ENCODE data around the gene RNU7-1.

The RNU7-1 gene

DNA sequence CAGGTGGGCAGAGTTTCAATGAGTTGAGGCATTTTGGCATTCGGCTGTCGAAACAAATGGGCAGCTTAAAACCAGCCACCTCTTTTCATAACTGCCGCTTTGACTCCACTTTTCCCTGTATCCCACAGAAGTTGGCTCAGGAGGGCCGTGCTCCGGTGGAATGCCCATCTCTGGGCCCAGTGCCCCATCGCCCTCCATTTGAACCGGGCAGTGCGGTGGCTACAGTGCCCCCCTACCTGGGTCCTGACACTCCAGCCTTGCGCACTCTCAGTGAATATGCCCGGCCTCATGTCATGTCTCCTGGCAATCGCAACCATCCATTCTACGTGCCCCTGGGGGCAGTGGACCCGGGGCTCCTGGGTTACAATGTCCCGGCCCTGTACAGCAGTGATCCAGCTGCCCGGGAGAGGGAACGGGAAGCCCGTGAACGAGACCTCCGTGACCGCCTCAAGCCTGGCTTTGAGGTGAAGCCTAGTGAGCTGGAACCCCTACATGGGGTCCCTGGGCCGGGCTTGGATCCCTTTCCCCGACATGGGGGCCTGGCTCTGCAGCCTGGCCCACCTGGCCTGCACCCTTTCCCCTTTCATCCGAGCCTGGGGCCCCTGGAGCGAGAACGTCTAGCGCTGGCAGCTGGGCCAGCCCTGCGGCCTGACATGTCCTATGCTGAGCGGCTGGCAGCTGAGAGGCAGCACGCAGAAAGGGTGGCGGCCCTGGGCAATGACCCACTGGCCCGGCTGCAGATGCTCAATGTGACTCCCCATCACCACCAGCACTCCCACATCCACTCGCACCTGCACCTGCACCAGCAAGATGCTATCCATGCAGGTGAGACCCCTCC lies 5.0 kb upstream of the RNU7-1 start:
- DNase-seq = no peak

DNA sequence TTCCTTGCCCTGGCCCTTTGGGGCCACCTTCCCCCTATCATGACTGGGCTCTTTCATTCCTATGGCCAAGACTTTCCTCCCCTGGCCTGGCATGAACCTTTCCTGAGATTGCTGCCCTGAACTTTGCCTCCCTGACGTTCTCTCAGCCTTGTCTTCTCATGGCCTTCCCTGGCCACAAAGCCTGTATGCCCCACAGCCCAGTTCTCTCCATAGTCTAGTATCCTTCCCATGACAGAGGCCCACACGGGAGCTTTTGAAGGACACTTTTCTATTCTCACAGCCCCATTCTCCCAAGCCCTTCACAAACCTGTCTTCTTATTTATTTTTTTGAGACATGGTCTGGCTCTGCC lies 4.5 kb upstream of the RNU7-1 start:
- DNase-seq = no peak

DNA sequence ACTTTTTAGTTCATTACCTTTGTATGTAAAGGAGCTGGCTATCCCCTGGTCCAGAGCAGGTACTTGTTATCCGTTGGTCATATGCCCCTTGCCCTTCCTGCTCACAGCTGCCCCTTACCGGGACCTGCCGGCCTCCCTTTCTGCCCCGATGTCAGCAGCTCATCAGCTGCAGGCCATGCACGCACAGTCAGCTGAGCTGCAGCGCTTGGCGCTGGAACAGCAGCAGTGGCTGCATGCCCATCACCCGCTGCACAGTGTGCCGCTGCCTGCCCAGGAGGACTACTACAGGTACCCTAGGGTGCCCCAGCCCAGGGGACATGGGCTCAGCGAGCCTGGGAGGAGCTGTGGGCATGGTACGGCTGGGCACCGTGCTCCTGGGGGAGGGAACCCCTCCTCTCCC lies 2.3 kb upstream of the RNU7-1 start:
- no peak for DNase-seq

DNA sequence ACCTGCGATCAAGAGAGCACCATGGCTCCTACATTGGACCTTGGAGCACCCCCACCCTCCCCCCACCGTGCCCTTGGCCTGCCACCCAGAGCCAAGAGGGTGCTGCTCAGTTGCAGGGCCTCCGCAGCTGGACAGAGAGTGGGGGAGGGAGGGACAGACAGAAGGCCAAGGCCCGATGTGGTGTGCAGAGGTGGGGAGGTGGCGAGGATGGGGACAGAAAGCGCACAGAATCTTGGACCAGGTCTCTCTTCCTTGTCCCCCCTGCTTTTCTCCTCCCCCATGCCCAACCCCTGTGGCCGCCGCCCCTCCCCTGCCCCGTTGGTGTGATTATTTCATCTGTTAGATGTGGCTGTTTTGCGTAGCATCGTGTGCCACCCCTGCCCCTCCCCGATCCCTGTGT lies 1.8 kb upstream of the RNU7-1 start:
- no peak for DNase-seq

DNA sequence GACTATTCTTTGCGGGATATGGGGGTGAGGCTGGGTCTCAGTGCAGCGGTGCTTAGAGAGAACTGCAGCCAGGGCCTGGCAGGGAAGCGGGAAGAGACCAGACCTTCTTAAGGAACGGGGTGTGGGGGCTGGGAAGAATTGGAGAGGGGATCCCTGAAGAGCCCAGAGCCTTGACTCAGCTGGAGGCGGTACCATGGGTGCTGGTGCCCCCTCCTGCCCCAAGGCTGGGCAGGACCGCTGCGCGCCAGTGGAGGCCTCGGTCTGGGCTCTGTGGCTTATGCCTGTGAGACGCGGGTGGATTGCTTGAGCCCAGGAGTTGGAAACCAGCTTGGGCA lies 1.3 kb upstream of the RNU7-1 start:
- no peak for DNase-seq

DNA sequence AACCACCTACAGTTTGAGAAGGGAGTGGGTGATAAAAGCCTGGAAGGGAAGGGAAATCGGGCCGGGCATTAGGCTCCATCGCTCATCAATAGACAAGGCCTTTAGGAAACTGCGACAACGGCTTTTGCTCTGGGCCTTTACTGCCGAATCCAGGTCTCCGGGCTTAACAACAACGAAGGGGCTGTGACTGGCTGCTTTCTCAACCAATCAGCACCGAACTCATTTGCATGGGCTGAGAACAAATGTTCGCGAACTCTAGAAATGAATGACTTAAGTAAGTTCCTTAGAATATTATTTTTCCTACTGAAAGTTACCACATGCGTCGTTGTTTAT lies 261 bp upstream of the RNU7-1 start:
- peak; percentile 58 to 79 for DNase-seq

DNA sequence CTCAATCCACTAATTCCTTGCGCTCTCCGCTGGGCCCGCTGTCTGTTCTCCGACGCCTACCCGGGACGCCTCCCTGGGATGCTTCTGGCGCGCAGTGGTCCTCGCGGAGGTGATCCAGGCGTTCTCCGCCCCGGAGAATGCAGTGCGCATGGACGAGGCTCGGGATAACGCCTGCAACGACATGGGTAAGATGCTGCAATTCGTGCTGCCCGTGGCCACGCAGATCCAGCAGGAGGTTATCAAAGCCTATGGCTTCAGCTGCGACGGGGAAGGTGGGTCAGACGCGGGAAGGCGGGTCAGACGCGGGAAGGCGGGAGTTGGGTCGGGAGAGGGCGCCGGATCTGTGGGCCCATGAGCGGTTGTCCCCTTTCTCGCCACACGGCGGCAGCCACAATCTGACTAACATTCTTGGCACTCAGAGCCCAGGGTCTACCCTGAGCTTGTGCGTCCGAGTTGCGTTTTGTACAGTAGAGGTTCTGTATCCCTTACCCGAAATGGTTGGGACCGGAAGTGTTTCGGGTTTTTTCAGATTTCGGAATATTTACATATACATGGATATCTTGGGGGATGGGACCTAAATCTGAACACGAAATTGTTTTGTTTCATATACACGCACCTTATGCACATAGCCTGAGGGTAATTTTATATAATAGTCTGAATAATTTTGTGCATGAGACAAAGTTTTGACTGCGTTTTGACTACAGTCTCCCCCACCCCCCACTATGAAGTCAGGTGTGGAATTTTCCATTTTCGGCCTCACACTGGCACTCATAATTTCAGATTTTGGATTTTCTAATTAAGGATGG lies 968 bp downstream of the RNU7-1 start:
- DNase-seq = peak; percentile 79 to 84

DNA sequence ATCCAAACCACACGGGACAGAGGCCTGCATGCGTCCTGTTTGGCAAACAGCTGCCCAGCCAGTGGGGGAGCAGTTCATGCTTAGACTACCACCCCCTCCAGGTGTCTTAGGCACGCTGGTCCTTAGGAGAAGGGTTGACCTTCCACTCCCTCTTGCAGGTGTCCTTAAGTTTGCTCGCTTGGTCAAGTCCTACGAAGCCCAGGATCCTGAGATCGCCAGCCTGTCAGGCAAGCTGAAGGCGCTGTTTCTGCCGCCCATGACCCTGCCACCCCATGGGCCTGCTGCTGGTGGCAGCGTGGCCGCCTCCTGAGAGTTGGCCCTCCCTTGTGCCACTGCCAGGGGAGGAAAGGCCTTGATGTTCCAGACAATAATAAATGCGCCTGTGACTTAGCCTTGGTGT lies 2.0 kb downstream of the RNU7-1 start:
- DNase-seq = no peak

DNA sequence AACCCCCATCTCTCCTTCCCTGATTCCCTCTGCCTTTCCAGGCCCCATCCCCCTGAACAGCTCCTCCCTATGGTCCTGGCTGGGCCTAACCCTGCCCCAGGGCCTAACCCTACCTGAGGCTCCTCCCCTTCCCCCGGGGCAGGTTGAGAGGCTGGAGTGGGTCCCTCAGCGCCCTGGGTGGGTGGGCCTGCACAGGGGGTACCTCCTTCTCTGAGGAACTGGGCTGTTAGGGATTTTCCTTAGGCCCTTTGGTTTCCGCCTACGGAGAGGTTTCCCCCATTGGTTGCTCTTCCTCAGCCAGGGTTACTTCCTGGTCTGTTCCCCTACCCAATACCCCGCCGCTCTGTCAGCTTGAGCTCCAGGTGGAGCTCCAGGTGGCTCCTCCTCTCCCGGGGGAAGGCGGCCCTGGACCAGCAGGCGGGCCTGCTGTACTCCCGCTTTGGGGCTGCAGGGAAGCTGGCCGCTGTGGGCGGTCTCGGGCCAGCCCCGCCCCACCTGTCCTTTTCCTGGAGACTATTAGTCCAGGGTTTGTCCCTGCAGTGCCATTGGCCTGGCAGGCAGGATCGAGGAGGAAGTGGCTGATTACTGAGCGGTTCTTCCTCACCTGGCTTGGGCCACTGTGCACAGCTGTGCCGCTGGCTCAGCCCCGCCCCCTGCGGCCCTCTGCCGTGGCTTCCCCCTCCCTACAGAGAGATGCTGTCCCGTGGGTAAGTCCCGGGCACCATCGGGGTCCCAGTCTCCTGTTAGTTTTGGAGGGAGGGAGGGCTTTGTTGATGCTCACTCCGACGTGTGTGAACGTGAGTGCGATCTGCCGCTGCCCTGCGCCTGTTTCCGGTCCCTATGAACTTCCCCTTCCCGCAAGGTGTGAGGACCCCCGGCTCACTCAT lies 2.7 kb downstream of the RNU7-1 start:
- peak; percentile 47 to 52 for DNase-seq

DNA sequence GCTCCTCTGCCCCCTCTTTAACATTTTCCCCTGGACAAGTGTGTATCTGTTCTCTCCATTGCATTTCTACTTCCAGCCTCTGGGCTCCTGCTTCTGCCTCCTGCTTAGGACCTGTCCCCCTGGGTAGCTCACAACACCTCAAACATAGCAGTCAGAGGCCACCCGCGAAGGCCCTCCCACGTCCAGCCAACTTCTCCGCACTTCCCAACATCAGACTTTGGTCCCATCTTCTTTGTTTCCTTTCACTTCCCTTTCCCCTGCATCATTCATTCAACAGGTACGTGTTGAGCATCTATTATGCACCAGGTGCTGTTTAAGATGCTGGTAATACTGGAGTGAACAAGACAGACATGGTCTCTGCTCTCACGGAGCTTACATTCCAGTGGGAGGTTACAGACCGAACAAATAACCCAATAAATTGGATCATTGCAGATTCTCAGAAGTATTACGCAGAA lies 3.3 kb downstream of the RNU7-1 start:
- no peak for DNase-seq

DNA sequence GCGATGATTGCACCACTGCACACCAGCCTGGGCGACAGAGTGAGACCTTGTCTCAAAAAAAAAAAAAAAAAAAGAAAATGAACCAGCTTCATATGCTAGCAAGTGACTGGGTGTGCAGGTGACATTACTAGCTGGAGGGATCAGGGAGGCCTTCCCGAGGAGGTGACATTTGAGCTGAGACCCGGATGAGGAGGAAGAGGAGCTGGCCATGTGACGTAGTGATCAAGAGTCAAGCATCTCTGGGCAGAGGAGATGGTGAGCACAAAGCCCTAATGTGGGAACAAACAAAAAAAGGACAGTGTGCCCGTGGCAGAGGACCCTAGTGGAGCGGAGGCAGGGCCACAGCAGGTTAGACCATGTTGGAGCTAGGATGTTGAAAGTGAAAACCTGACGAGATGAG lies 4.0 kb downstream of the RNU7-1 start:
- no peak for DNase-seq

DNA sequence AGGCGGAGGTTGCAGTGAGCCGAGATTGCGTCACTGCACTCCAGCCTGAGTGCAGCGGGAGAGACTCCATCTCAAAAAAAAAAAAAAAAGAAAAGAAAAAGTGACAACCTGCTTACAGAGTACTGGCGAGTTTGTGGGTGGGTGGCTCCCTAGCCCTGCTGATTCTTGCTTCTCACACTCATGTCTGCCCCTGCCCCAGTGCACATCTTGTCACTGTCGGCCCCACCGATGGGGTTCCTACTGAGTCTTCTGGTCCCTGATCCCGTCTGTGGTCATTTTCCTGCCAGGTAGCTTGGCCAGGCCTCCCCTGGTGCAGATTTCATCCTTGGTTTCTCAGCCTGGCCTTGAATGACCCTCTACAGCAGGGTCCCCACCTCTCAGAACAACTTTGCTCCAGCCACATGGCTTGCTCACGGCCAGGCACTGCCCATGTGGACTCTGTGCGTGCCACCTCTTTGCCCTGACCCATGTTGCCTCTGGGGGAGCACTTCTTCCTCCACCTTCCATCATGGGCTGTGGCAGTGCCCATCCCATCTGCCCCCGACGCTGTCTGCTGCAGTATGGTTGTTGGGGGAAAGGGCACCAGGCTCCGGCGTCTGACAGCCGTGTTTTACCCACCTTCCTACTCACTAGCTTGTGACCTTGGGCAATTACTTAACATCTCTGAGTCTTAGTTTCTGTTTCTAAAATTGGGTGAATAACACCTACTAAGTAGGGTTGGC lies 5.4 kb downstream of the RNU7-1 start:
- DNase-seq = peak in 1 of 2 experiments; percentile 44

DNA sequence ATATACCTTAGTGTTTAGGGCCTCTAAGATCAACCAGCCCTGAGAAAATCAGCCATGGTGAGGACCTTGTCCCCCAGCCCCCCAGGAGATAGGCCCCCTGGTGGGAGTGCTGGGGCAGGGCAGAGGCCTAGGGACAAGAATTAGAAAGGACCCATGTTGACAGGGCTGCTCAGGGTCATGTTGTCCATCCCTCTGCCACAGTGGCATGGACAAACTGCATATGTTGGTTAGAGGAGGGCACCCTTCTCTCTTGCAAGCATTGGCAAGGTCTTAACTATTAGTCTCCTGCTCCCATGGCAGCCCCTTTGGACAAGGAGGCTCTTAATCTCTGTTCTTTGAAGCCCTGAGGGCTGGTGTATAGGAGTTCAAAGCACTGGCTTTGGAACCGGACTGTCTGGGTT lies 6.8 kb downstream of the RNU7-1 start:
- DNase-seq = no peak

DNA sequence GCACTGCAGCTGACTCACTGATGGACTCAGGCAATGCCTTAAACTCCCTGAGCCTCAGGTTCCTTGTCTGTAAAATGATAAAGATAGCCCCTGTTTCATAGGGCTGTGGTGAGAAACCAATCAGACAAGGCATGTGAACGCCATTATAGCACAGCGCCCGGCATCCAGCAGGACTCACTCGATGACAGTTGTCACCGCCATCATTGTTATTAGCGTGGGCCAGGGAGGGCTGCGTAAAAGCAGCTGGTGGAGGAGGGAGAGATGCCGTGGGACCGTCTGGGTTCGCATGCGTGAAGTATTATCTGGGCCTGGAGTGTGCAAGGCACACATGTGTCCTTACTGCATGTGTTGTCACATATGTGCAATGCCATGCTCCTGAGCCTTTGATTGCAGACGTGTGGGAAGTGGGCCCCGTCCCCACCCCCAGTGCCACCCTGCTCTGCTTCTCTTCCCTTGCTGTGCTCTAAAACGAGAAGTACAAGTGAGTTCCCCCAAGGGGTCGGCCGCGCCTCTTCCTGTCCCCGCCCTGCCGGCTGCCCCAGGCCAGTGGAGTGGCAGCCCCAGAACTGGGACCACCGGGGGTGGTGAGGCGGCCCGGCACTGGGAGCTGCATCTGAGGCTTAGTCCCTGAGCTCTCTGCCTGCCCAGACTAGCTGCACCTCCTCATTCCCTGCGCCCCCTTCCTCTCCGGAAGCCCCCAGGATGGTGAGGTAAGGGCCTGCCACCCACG lies 7.4 kb downstream of the RNU7-1 start, which contains the start of gene PTPN6:
PTPN6 (plus strand) TSS at position 546 of the 730 bp plus-strand sequence; CDS start at position 703, 157 bp downstream.
- DNase-seq = peak; percentile 68 to 84

DNA sequence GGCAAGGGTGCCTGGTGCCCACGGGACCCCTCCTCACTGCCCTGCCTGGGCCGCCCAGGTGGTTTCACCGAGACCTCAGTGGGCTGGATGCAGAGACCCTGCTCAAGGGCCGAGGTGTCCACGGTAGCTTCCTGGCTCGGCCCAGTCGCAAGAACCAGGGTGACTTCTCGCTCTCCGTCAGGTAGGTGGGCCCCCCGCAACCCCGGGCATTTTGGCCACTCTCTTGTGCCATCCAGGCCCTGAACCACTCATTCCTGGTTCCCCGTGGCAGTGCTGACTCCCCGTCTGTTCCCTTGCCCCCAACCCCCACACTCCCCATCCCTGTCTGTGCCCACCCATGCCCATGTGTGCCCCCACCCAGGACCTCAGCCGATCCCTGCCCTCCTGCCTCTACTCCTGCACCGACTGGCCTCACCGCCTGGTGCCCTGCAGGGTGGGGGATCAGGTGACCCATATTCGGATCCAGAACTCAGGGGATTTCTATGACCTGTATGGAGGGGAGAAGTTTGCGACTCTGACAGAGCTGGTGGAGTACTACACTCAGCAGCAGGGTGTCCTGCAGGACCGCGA lies 8.0 kb downstream of the RNU7-1 start:
- DNase-seq = no peak

DNA sequence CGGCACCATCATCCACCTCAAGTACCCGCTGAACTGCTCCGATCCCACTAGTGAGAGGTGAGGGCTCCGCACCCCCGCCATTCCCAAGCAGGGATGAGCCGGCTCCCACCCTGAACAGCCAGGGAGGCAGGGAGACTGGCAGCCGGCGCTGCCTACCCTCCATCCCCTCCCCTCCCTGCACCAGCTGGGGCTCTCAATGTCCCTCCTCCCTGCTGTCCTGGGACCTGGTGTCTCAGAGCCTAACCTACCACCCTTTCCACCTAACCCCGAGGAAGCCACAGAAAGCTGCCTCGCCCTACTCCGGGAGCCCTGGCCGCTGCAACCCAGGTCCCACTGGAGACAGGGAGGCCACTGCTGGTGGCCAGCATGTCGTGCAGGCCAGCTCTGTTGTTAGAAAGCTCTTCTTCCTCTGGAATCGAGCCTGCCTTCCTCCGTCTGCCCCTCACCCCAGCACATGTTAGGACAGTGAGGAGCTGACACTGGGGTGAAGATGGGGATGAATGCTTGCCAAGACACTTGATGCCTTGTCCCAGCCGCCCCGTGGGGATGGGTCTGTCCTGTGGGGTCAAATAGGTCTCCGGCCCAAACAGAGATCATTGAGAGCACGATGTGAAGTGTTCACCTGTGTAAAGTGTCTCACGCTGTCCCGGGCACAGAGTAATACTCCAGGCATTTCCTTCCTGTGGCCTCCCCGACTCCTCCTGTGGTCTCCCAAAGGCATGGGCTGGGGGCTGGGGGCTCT lies 8.7 kb downstream of the RNU7-1 start:
- no peak for DNase-seq

DNA sequence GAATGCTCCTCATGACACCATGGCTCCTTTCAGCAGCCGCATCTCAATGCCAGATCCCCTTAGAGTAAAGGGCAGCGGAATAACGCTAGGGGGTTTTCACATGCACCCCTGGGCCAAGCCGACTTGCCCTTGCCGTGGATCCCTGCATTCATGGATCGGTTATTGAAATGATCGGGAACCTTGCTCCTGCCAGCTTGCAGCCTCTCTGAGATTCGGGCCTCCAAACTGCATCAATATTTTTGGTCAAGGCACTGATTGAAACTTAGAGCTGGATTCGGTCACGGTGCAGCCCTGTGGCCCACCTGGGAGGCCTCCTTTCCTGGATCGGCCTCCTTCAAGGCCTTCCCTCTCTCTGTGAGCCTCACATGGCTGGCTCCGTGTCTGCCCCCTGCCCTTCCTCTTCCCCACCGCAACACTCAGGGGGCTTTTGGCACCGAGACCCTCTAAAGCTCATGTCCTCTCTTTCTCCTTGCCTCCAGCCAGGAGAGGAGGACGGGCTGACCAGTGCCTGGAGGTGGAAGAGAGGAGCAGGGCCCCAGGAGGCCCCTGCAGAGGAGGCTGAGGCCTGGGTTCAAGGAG lies 9.3 kb downstream of the RNU7-1 start:
- no peak for DNase-seq

DNA sequence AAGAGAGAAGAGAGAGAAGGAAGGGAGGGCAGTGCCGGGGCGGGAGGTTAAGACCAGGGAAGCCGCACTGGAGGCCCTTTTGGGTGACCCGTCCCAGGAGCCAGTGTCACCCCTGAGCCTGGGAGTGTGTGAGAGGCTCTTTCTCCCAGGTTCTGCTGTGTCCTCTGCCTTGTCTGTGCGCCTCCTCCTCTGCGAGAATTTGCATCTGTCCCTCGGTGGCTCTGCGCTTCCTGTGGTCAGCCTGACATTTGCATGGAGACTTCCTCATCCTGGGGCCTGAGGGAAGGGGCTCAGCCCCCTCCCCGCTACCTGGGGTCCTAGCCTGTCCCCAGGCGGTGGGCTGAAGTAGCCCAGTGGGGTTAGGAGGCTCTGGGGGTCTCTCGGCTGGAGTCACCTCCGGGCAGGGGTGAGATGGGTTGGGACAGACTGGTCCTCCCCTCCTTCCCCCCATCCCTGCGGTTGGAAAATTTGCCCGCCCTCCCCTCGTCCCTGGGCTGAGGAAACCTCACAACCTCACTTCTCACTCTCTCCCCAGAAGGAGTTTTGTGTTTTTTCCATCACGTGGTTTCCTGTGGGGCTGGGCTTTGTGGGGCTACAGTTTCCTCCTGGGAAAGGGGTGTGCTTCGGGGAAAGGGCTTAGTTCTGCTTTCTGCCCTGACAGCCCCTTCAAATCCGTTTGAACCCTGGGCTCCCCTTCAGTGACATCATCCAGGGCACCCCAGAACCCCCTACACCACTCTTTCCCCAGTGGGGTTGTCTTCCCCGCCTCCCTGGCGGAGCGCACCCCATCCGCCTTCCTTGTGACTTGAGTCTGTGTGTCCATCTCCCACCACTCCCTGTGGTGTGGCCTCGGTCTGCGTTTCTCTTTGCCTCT lies 10.1 kb downstream of the RNU7-1 start:
- peak; percentile 68 to 92 for DNase-seq
